Natural killer cell treated with Interleukin-12 subunit alpha and Interleukin-12 subunit beta and Interleukin-15 and Interleukin-18, amount 100 ng/mL, for 72 hours (primary cell): ENCODE results near the gene ZNF609. TPM values are rescaled to one million over a fixed set of nuclear protein-coding genes. Genes with fewer than 3 reads are reported as not detected.
"Not testable (repeated sequence)": the region's sequence is repeated elsewhere in the genome, so short reads cannot be mapped to it uniquely, and the experiment has no call there.

ENCODE experiments used
- ATAC-seq, 2 donors: fragments of 150-1000 bp; cut with Tn5 transposase in 1 of 2; sonication (Bioruptor Pico), chemical (Tn5 transposase) in 1 of 2; 2 replicates each; pipeline ENCODE4 v1.10.0; 2021
- DNase-seq: peaks from one replicate; pipeline ENCODE4 v3.0.0; 2022; ENCODE audit warnings: low spot score
- H3K27ac Mint-ChIP-seq, 2 donors: 1 replicate in 1 of 2; 2 replicates in 1 of 2; pipeline ENCODE4 v1.8.0; 2022; ENCODE audit warnings: mixed read lengths in 2 of 2, mild to moderate bottlenecking in 1 of 2, moderate library complexity in 1 of 2
- H3K27me3 Mint-ChIP-seq, 2 donors: 1 replicate in 1 of 2; 2 replicates in 1 of 2; pipeline ENCODE4 v1.8.0; 2022; ENCODE audit warnings: mixed read lengths in 2 of 2
- H3K36me3 Mint-ChIP-seq: one replicate; pipeline ENCODE4 v1.8.0; 2022; ENCODE audit warnings: mixed read lengths
- H3K4me1 Mint-ChIP-seq, 2 donors: 1 replicate in 1 of 2; 2 replicates in 1 of 2; pipeline ENCODE4 v1.8.0; 2022; ENCODE audit warnings: low read depth in 2 of 2, mixed read lengths in 2 of 2, mild to moderate bottlenecking in 1 of 2
- H3K4me3 Mint-ChIP-seq: one replicate; pipeline ENCODE4 v1.8.0; 2022; ENCODE audit warnings: mixed read lengths
- H3K9me3 Mint-ChIP-seq: 2 replicates; pipeline ENCODE4 v1.8.0; 2022; ENCODE audit warnings: mixed read lengths
- total RNA-seq, 2 donors: library from RNA; stranded (reverse); gene quantifications; one replicate each; pipeline ENCODE4 v1.2.3, GENCODE V29; 2022

Gene ZNF609
- total RNA-seq, 2 donors from 2014 or later = 36.9 to 67.6 TPM

DNA sequence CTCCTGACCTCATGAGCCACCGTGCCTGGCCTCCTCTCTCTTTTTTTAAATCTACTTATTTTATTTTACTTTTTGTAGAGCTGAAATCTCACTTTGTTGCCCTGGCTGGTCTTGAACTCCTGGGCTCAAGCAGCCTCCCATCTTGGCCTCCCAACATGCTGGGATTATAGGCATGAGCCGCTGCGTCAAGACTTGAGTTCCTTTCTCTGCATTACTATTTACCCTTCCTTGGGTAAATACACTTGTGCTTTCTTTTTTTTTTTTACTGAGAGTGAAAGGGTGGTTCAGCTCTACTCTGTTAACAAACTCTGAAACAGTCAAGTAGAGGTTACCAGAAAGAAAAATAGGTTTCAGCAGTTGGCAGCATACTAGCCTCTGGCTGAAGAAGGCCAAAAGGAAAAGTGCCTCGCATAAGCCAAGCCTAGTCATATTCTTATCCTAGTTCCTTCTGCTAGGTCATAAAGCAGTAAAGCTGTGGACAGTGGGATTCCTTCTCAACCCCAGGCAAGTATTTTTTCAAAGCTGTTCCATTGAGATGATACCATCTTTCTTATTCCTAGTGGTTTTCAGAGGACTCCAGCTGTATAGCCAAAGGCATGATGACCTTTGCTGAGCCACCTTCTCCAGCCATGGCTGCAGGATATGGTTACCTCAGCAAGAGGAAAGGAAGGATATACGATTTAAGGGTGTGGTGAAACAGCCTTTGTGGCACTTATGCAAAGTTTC is 179.9 kb downstream of the ZNF609 start:
- Mint-ChIP-seq H3K4me3 (no peak overlapping the region), H3K36me3 (peaks cover 12% of the 10 kb centered on the region), H3K27ac (peak overlapping the region in 1 of 2 donors; percentile 48), H3K4me1 (peaks cover 36 to 40% of the 10 kb centered on the region in 2 donors), H3K27me3 (no peaks in the 10 kb centered on the region), H3K9me3 (no peaks in the 10 kb centered on the region)
- DNase-seq = no peak
- no peak for ATAC-seq

- Mint-ChIP-seq H3K9me3 (no peaks in the 10 kb centered on the region), H3K4me3 (no peak overlapping the region), H3K36me3 (peaks cover 5% of the 10 kb centered on the region), H3K4me1 (peaks cover 17 to 27% of the 10 kb centered on the region in 2 donors), H3K27me3 (no peaks in the 10 kb centered on the region), H3K27ac (no peak overlapping the region)
- ATAC-seq = no peak
- DNase-seq = no peak
Observed at GRCh38 chr15:64642875-64643274, 182.5 kb downstream of the ZNF609 start.

DNA sequence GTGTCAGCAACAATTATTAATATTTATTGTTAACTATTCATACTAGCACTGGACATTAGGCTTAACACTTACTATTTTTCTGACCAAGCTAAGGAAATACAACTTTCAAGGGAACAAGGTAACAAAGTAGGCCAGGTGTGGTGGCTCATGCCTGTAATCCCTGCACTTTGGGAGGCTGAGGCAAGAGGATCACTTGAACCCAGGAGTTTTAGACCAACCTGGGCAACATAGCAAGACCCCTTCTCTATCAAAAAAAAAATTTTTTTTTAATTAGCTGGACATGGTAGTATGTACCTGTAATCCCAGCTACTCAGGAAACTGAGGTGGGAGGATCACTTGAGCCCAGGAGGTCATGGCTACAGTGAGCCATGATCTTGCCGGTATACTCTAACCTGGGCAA is 183.3 kb downstream of the ZNF609 start:
- DNase-seq (no peak), ATAC-seq (no peak)
- Mint-ChIP-seq H3K4me1 (peaks cover 17 to 27% of the 10 kb centered on the region in 2 donors), H3K9me3 (no peaks in the 10 kb centered on the region), H3K27ac (no peak overlapping the region), H3K4me3 (no peak overlapping the region), H3K27me3 (no peaks in the 10 kb centered on the region), H3K36me3 (peaks cover 5% of the 10 kb centered on the region)

DNA sequence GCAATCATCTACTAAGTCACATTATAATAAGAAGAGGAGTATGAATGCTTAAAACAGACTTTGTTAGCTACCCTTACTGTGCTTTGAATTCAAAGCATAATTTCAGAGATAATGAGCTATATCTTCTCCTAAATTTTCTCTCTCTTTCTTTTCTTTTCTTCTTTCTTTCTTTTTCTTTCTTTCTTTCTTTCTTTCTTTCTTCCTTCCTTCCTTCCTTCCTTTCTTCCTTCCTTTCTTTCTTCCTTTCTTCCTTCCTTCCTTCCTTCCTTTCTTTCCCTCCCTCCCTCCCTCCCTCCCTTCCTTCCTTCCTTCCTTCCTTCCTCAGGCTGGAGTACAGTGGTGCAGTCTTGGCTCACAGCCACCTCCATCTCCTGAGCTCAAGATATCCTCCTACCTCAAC is 184.4 kb downstream of the ZNF609 start:
- H3K36me3 Mint-ChIP-seq, DNase-seq, ATAC-seq, H3K4me3 Mint-ChIP-seq, H3K9me3 Mint-ChIP-seq, H3K27ac Mint-ChIP-seq, H3K27me3 Mint-ChIP-seq: not testable (repeated sequence)
- peaks cover 22 to 26% of the 10 kb centered on the region in 2 donors for H3K4me1 Mint-ChIP-seq

- no peaks in the 10 kb centered on the region for H3K9me3 Mint-ChIP-seq
- DNase-seq = no peak
- H3K4me1 Mint-ChIP-seq = peaks cover 12 to 17% of the 10 kb centered on the region in 2 donors
- H3K27me3 Mint-ChIP-seq = no peaks in the 10 kb centered on the region
- H3K4me3 Mint-ChIP-seq = no peak overlapping the region
- H3K36me3 Mint-ChIP-seq = peaks cover 5% of the 10 kb centered on the region
- H3K27ac Mint-ChIP-seq = no peak overlapping the region
- ATAC-seq = no peak
Observed at GRCh38 chr15:64645995-64646394, 185.6 kb downstream of the ZNF609 start.

DNA sequence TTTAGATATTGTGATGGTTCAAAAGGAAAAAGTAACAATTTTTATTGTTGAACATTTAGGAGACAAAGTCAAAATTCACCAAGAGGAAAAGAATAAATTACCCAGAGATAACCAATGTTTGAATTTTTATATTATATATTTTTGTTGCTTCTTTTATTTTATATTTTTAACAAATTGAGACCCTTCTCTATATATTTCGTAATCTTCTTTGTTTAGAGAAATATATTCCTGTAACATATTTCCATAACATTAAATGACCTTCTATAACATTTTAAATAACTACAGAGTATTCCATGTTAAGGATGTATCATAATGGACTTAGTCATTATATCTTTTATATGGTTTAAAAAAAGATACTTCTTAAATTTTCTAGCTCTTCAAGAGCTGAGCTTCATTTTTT is 187.0 kb downstream of the ZNF609 start:
- DNase-seq (no peak), ATAC-seq (no peak)
- Mint-ChIP-seq H3K4me3 (no peak overlapping the region), H3K4me1 (peaks cover 22% of the 10 kb centered on the region in 2 donors), H3K27ac (no peak overlapping the region), H3K9me3 (no peaks in the 10 kb centered on the region), H3K27me3 (no peaks in the 10 kb centered on the region), H3K36me3 (peaks cover 5% of the 10 kb centered on the region)

- H3K4me1 Mint-ChIP-seq = peaks cover 15 to 16% of the 10 kb centered on the region in 2 donors
- no peak for DNase-seq
- no peak for ATAC-seq
- H3K36me3 Mint-ChIP-seq = no peaks in the 10 kb centered on the region
- no peak overlapping the region for H3K4me3 Mint-ChIP-seq
- H3K9me3 Mint-ChIP-seq = no peaks in the 10 kb centered on the region
- H3K27ac Mint-ChIP-seq = no peak overlapping the region
- no peaks in the 10 kb centered on the region for H3K27me3 Mint-ChIP-seq
Observed at GRCh38 chr15:64650552-64650951, 190.2 kb downstream of the ZNF609 start.

- no peaks in the 10 kb centered on the region for H3K36me3 Mint-ChIP-seq
- no peaks in the 10 kb centered on the region for H3K27me3 Mint-ChIP-seq
- H3K27ac Mint-ChIP-seq = peak overlapping the region in 1 of 2 donors; percentile 68
- no peak overlapping the region for H3K4me3 Mint-ChIP-seq
- H3K9me3 Mint-ChIP-seq = no peaks in the 10 kb centered on the region
- ATAC-seq (peak; percentile 32 to 63), DNase-seq (no peak)
- peaks cover 15 to 16% of the 10 kb centered on the region in 2 donors for H3K4me1 Mint-ChIP-seq
Observed at GRCh38 chr15:64651601-64652191, 191.3 kb downstream of the ZNF609 start.

GRCh38 chr15:64653757-64654156 is 193.4 kb downstream of the ZNF609 start:
- no peaks in the 10 kb centered on the region for H3K36me3 Mint-ChIP-seq
- peaks cover 15 to 16% of the 10 kb centered on the region in 2 donors for H3K4me1 Mint-ChIP-seq

GRCh38 chr15:64656508-64656907 is 196.1 kb downstream of the ZNF609 start:
- Mint-ChIP-seq H3K9me3 (no peaks in the 10 kb centered on the region), H3K27me3 (no peaks in the 10 kb centered on the region), H3K4me1 (peaks cover 3 to 5% of the 10 kb centered on the region in 2 donors), H3K27ac (no peak overlapping the region), H3K36me3 (no peaks in the 10 kb centered on the region), H3K4me3 (no peak overlapping the region)
- no peak for ATAC-seq
- no peak for DNase-seq

More at GRCh38 chr15:64653757-64654156, 193.4 kb downstream of the ZNF609 start:
- H3K9me3 Mint-ChIP-seq = no peaks in the 10 kb centered on the region
- H3K27ac Mint-ChIP-seq = no peak overlapping the region
- ATAC-seq (no peak), DNase-seq (no peak)
- H3K4me3 Mint-ChIP-seq = no peak overlapping the region
- H3K27me3 Mint-ChIP-seq = no peaks in the 10 kb centered on the region

DNA sequence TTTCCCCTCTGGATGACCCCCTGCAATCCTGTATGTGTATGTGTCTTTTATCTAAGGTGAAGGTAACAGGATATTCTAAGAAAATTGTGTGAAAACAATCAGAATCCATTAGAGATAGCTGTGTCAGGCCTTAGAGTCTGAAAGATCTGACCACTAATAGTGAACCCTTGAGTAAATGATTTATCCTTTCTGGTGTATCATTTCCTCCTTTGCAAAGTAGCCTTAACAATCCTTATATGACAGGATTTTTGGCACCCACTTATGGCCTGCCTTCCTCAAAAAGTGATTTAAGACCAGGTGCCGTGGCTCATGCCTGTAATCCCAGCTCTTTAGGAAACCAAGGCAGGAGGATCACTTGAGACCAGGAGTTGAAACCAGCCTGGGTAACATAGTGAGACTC is 204.8 kb downstream of the ZNF609 start:
- no peak for DNase-seq
- ATAC-seq = no peak
- Mint-ChIP-seq H3K27ac (no peak overlapping the region), H3K9me3 (no peaks in the 10 kb centered on the region), H3K4me1 (peaks cover 8 to 11% of the 10 kb centered on the region in 2 donors), H3K4me3 (no peak overlapping the region), H3K36me3 (no peaks in the 10 kb centered on the region), H3K27me3 (no peaks in the 10 kb centered on the region)

DNA sequence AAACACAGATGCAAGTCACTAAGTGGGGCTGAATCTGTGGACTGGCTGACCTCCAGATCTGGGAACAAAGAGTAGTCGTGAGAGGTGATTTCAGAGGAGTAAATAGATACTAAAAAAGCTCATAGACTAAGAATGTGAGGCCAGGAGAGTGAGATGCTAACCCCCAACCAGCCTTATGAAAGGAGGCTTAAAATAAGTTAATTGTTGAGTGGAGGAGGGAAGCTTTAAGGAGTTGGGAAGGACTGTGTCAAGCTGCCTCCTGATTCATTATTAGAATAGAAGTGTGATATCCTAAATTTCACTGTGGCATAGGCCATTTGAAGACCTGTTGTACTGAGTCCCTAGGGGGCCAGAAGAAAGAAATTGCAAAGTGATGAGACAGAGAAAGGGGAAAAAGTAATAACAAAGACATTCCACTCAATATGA is 207.4 kb downstream of the ZNF609 start:
- ATAC-seq (no peak), DNase-seq (no peak)
- H3K36me3 Mint-ChIP-seq = no peaks in the 10 kb centered on the region
- H3K27ac Mint-ChIP-seq = no peak overlapping the region
- no peaks in the 10 kb centered on the region for H3K9me3 Mint-ChIP-seq
- H3K4me3 Mint-ChIP-seq = no peak overlapping the region
- H3K27me3 Mint-ChIP-seq = no peaks in the 10 kb centered on the region
- peaks cover 8 to 11% of the 10 kb centered on the region in 2 donors for H3K4me1 Mint-ChIP-seq

GRCh38 chr15:64673866-64674265 is 213.5 kb downstream of the ZNF609 start:
- H3K27me3 Mint-ChIP-seq = no peaks in the 10 kb centered on the region
- no peaks in the 10 kb centered on the region for H3K4me1 Mint-ChIP-seq
- H3K9me3 Mint-ChIP-seq = no peaks in the 10 kb centered on the region
- no peak for DNase-seq
- no peak overlapping the region for H3K27ac Mint-ChIP-seq
- H3K4me3 Mint-ChIP-seq = no peak overlapping the region
- no peak for ATAC-seq
- H3K36me3 Mint-ChIP-seq = peaks cover 4% of the 10 kb centered on the region

DNA sequence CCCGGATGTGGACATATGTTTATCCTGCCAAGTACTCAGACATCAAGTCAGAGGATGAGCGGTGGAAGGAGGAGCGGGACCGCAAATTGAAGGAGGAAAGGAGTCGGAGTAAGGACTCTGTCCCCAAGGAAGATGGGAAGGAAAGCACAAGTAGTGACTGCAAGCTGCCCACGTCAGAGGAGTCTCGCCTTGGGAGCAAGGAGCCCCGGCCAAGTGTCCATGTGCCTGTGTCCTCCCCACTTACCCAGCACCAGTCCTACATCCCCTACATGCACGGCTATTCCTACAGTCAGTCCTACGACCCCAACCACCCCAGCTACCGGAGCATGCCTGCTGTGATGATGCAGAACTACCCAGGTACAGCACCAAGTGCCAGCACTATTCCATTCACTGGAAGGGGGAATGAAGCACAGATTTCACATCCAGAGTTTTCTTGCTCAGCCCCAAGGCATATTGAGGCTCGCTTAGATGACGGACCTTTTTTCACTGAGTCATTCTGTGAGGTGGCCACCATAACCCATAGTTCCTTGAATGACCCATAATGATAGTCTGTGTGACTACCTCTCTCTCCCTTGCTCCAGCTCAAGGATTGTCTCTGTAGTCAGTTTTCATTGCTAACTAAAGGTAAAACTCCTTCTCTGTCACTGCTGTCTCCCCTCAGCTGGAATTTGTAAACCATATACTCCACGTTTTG is 217.9 kb downstream of the ZNF609 start:
- peaks cover 9% of the 10 kb centered on the region for H3K36me3 Mint-ChIP-seq
- no peak overlapping the region for H3K4me3 Mint-ChIP-seq
- H3K4me1 Mint-ChIP-seq = no peaks in the 10 kb centered on the region
- no peak for ATAC-seq
- no peak for DNase-seq
- H3K27ac Mint-ChIP-seq = no peak overlapping the region
- H3K27me3 Mint-ChIP-seq = no peaks in the 10 kb centered on the region
- H3K9me3 Mint-ChIP-seq = no peaks in the 10 kb centered on the region
